Neural progenitor cell (in vitro differentiated cells): ENCODE results near the gene HNRNPA1. TPM values are rescaled to one million over a fixed set of nuclear protein-coding genes. Genes with fewer than 3 reads are reported as not detected.

Experiments used
- DNase-seq: peaks from one replicate; pipeline ENCODE4 v3.0.0-alpha.2; 2016; ENCODE audit warnings: low spot score
- H2AFZ ChIP-seq: fragments of 200-600 bp; sonication (generic); replicated peaks from 2 replicates; pipeline ENCODE4 v1.6.1; 2016; ENCODE audit warnings: antibody characterized with exemption
- H3F3A ChIP-seq: fragments of 200-600 bp; sonication (generic); 2 replicates; pipeline ENCODE4 v1.6.1; 2016; ENCODE audit warnings: antibody characterized with exemption, low read depth
- H3K27ac ChIP-seq: fragments of 200-600 bp; sonication (generic); 2 replicates; pipeline ENCODE4 v1.5.1; 2016; ENCODE audit warnings: mild to moderate bottlenecking
- H3K27me3 ChIP-seq: fragments of 200-600 bp; sonication (generic); 2 replicates; pipeline ENCODE4 v1.6.1; 2016; ENCODE audit warnings: mild to moderate bottlenecking, moderate library complexity
- H3K36me3 ChIP-seq: fragments of 200-600 bp; sonication (generic); 2 replicates; pipeline ENCODE4 v1.5.1; 2016
- H3K4me1 ChIP-seq: fragments of 200-600 bp; sonication (generic); 2 replicates; pipeline ENCODE4 v1.6.1; 2016; ENCODE audit warnings: mixed run types
- H3K4me2 ChIP-seq: fragments of 200-600 bp; sonication (generic); 2 replicates; pipeline ENCODE4 v1.6.1; 2016
- H3K4me3 ChIP-seq: fragments of 200-600 bp; sonication (generic); 2 replicates; pipeline ENCODE4 v1.5.1; 2016
- H3K79me2 ChIP-seq: fragments of 200-600 bp; sonication (generic); 2 replicates; pipeline ENCODE4 v1.6.1; 2016; ENCODE audit warnings: low read depth
- H3K9ac ChIP-seq: fragments of 200-600 bp; sonication (generic); 2 replicates; pipeline ENCODE4 v1.6.1; 2016
- H3K9me3 ChIP-seq: fragments of 200-600 bp; sonication (generic); 2 replicates; pipeline ENCODE4 v1.5.1; 2016; ENCODE audit warnings: low read depth
- H4K20me1 ChIP-seq: fragments of 200-600 bp; sonication (generic); 2 replicates; pipeline ENCODE4 v1.6.1; 2016; ENCODE audit warnings: low read depth
- H3K27ac Mint-ChIP-seq: 3 replicates; pipeline ENCODE4 v1.8.0; 2021; ENCODE audit warnings: mixed read lengths
- H3K27me3 Mint-ChIP-seq: 2 replicates; pipeline ENCODE4 v1.8.0; 2022; ENCODE audit warnings: low read depth, mild to moderate bottlenecking, inconsistent platforms, moderate library complexity, mixed read lengths; ENCODE audit not compliant: insufficient read depth
- H3K36me3 Mint-ChIP-seq: 3 replicates; pipeline ENCODE4 v1.8.0; 2021; ENCODE audit warnings: mixed read lengths
- H3K4me1 Mint-ChIP-seq: 3 replicates; pipeline ENCODE4 v1.8.0; 2021; ENCODE audit warnings: mixed read lengths
- H3K4me3 Mint-ChIP-seq: 3 replicates; pipeline ENCODE4 v1.8.0; 2021; ENCODE audit warnings: mild to moderate bottlenecking, moderate library complexity, mixed read lengths
- H3K9me3 Mint-ChIP-seq: 3 replicates; pipeline ENCODE4 v1.8.0; 2020; ENCODE audit warnings: mixed read lengths
- EZH2 ChIP-seq: fragments of 200-600 bp; sonication (generic); IDR thresholded peaks from 2 replicates; pipeline ENCODE4 v1.6.1; 2017; ENCODE audit warnings: antibody characterized with exemption, mild to moderate bottlenecking, moderate library complexity
- EZH2phosphoT487 ChIP-seq: fragments of 200-600 bp; sonication (generic); IDR thresholded peaks from 2 replicates; pipeline ENCODE4 v1.6.1; 2017; ENCODE audit warnings: antibody characterized with exemption
- total RNA-seq: library from RNA; depleted of rRNA; stranded (reverse); fragments of >200 nt; gene quantifications from 2 replicates; pipeline ENCODE4 v1.2.3, GENCODE V29; 2015; ENCODE audit warnings: low replicate concordance
- TF ChIP-seq, protein P1 (sequence below): fragments of 200-600 bp; sonication (generic); IDR thresholded peaks from 2 replicates; pipeline ENCODE4 v1.5.1; 2017; ENCODE audit warnings: antibody characterized with exemption, mild to moderate bottlenecking

HNRNPA1 gene
- total RNA-seq, 1 donor from 2014 or later: 2,341 TPM

DNA sequence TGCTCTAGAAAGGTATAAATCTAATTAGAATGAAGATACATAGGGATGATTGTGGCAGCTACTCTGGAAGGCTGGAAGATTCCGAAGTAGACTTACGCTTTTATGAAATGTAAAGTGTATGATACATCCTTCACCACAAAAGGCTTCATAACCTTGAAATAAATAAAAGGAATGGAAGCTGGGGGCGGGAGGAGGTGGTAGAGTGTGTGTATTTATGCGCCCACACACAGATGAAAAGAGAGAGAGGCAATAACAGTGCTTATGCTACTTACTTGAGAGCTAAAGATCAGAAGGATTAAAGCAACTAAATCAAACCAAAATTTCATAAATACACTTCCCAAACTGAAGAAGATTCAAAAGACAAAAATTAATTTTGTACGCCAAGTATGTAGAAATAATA is 31.0 kb upstream of the HNRNPA1 start:
- H3K4me1 Mint-ChIP-seq: no peaks in the 10 kb centered on the region
- H3K79me2 ChIP-seq: peaks cover 90% of the 10 kb centered on the region
- H3K9me3 ChIP-seq: no peaks in the 10 kb centered on the region
- H3K4me3 Mint-ChIP-seq: no peak overlapping the region
- H3K27ac ChIP-seq: peak overlapping the region; percentile 10
- H2AFZ ChIP-seq: no peak overlapping the region
- H3K27ac Mint-ChIP-seq: no peak overlapping the region
- no peaks in the 10 kb centered on the region for H3K9me3 Mint-ChIP-seq
- no peak for DNase-seq
- TF ChIP-seq, protein P1, sequence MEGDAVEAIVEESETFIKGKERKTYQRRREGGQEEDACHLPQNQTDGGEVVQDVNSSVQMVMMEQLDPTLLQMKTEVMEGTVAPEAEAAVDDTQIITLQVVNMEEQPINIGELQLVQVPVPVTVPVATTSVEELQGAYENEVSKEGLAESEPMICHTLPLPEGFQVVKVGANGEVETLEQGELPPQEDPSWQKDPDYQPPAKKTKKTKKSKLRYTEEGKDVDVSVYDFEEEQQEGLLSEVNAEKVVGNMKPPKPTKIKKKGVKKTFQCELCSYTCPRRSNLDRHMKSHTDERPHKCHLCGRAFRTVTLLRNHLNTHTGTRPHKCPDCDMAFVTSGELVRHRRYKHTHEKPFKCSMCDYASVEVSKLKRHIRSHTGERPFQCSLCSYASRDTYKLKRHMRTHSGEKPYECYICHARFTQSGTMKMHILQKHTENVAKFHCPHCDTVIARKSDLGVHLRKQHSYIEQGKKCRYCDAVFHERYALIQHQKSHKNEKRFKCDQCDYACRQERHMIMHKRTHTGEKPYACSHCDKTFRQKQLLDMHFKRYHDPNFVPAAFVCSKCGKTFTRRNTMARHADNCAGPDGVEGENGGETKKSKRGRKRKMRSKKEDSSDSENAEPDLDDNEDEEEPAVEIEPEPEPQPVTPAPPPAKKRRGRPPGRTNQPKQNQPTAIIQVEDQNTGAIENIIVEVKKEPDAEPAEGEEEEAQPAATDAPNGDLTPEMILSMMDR: no peak
- TF ChIP-seq EZH2phosphoT487: no peak
- TF ChIP-seq EZH2: no peak
- peaks cover 41% of the 10 kb centered on the region for H3K36me3 ChIP-seq
- peaks cover 15% of the 10 kb centered on the region for H4K20me1 ChIP-seq
- peaks cover 4% of the 10 kb centered on the region for H3K27me3 Mint-ChIP-seq
- H3F3A ChIP-seq: peaks cover 24% of the 10 kb centered on the region
- H3K4me1 ChIP-seq: no peaks in the 10 kb centered on the region
- peaks cover 42% of the 10 kb centered on the region for H3K36me3 Mint-ChIP-seq
- H3K27me3 ChIP-seq: no peaks in the 10 kb centered on the region
- H3K4me3 ChIP-seq: no peak overlapping the region
- H3K4me2 ChIP-seq: no peak overlapping the region
- no peak overlapping the region for H3K9ac ChIP-seq

DNA sequence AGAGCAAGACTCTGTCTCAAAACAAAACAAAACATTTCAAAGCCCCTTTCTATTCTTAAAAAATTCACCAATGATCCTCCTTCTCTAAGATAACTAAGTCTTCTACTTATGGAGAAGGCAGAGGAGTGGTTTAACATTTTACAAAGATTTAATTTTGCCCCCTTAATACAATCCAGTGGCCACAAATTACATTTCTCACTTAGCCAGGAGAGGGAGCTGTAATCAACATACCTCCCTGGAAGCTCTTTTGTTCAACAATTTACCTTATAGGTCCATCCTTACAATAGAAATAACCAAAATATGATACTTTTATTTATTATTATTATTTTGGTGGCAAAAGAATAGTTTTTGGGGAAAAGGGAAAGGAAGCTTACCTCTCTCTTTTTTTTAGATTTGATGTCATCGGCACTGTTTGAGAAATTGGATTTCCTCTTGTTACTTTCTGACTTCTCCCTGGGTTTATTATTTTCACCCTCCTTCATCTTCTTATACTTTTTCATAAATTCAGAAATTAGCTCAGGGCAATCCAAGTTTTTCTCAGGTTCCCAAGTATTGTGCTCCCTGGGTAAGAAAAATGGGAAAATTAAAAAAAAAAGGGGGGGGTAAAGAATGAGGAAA is 28.8 kb upstream of the HNRNPA1 start:
- H3K36me3 ChIP-seq: peaks cover 54% of the 10 kb centered on the region

DNA sequence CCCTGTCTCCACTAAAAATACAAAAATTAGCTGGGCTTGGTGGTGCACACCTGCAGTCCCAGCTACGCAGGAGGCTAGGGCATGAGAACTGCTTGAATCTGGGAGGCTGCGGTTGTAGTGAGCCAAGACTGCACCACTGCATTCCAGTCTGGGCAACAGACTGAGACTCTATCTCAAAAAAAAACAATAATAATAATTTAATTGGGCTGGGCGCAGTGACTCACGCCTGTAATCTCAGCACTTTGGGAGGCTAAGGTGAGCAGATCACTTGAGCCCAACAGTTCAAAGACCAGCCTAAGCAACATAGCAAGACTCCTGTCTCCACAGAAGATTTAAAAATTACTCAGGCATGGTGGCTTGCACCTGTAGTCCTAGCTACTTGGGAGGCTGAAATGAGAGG is 27.3 kb upstream of the HNRNPA1 start:
- no peaks in the 10 kb centered on the region for H3K9me3 Mint-ChIP-seq
- H3K4me1 Mint-ChIP-seq: peaks cover 19% of the 10 kb centered on the region
- Histone ChIP-seq H4K20me1 (peaks cover 5% of the 10 kb centered on the region), H3K4me3 (no peak overlapping the region), H3K79me2 (peaks cover 98% of the 10 kb centered on the region), H2AFZ (no peak overlapping the region), H3K27ac (peak overlapping the region; percentile 58), H3K27me3 (no peaks in the 10 kb centered on the region), H3K4me1 (peaks cover 26% of the 10 kb centered on the region), H3F3A (peaks cover 53% of the 10 kb centered on the region), H3K9me3 (no peaks in the 10 kb centered on the region), H3K4me2 (no peak overlapping the region), H3K9ac (no peak overlapping the region), H3K36me3 (peaks cover 50% of the 10 kb centered on the region)
- peaks cover 4% of the 10 kb centered on the region for H3K27me3 Mint-ChIP-seq
- H3K4me3 Mint-ChIP-seq: no peak overlapping the region
- no peak for DNase-seq
- no peak for TF ChIP-seq EZH2
- no peak for TF ChIP-seq EZH2phosphoT487
- TF ChIP-seq, protein P1: no peak
- no peak overlapping the region for H3K27ac Mint-ChIP-seq
- peaks cover 43% of the 10 kb centered on the region for H3K36me3 Mint-ChIP-seq

More for the DNA sequence above, 28.8 kb upstream of the HNRNPA1 start:
- Histone ChIP-seq H3F3A (peaks cover 39% of the 10 kb centered on the region), H3K4me1 (peaks cover 11% of the 10 kb centered on the region), H3K79me2 (peaks cover 98% of the 10 kb centered on the region), H3K27me3 (no peaks in the 10 kb centered on the region), H3K9ac (no peak overlapping the region), H4K20me1 (peaks cover 11% of the 10 kb centered on the region), H3K4me3 (no peak overlapping the region), H3K9me3 (no peaks in the 10 kb centered on the region), H3K27ac (peak overlapping the region; percentile 58), H2AFZ (no peak overlapping the region), H3K4me2 (no peak overlapping the region)
- peak; percentile 60 for DNase-seq
- no peaks in the 10 kb centered on the region for H3K9me3 Mint-ChIP-seq
- H3K36me3 Mint-ChIP-seq: peaks cover 42% of the 10 kb centered on the region
- TF ChIP-seq EZH2: no peak
- TF ChIP-seq, protein P1: peak; percentile 72
- no peak for TF ChIP-seq EZH2phosphoT487
- peaks cover 4% of the 10 kb centered on the region for H3K27me3 Mint-ChIP-seq
- H3K4me1 Mint-ChIP-seq: peaks cover 5% of the 10 kb centered on the region
- H3K27ac Mint-ChIP-seq: no peak overlapping the region
- H3K4me3 Mint-ChIP-seq: no peak overlapping the region
